Activated CD8-positive, alpha-beta memory T cell treated with anti-CD3 and anti-CD28 coated beads, Interleukin-2, amount 50 U/mL, for 1 hour (primary cell): ENCODE data around the gene SEC22A.
"Not testable (repeated sequence)": the region's sequence is repeated elsewhere in the genome, so short reads cannot be mapped to it uniquely, and the experiment has no call there.

Source experiments
- DNase-seq: peaks from one replicate; pipeline ENCODE4 v3.0.0-alpha.2; 2020; ENCODE audit errors: extremely low read depth

Gene SEC22A

DNA sequence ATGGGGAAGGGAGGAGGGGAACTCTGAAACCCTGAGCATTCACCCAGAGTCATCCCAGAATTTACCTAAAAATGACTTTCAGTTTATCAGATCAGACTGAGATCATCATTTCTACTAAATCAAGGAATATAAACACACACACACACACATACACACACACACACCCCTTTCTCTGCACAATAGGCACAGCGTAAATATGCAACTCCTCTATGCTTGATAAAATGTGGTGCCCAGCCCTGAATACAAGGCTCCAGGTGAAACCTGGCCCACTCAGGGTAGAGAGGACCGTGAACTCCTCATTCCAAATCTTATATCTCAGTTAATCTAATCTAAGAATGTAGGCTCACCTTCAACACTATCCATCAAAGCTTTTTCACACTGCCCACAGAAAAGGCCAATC is 31.8 kb upstream of the SEC22A start:
- DNase-seq = no peak

DNA sequence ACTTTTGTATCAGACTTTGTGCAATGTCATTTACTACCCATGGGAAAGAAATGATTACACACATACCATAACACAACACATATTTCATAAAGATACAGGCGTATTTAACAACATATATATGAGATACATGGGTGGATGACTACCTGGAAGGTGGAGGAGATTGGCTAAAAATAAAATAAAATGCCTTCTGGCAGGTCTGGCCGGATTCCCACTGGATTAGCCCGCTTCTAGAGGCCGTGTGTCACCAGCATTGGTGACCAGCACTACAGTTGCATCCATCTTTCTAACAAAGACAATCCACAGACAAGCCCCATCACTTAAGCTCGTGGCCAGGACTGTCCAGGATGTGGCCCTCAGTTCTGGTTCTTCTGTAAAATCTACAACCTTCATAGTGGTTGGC is 21.0 kb upstream of the SEC22A start:
- DNase-seq = no peak

GRCh38 chr3:123186695-123187094 is 15.0 kb upstream of the SEC22A start:
- no peak for DNase-seq

DNA sequence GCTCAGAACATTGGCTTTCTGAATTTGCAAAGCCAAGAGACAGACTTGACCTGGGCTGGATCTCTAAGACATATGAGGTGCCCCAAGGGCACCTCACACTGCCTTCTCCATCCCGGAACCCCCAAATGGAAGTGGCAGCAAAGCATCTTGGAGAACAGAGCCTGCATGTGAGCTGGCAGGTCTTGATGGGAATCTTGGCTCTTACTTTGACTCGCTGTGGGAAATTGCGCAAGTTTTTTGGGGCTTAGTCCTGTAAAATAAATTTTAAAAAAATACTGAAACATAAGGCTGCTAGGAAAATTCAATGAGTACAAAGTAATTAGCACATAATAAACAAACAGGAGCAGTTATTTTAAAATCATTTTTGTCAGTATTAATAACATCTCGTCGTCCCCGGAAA is 13.7 kb upstream of the SEC22A start:
- no peak for DNase-seq

DNA sequence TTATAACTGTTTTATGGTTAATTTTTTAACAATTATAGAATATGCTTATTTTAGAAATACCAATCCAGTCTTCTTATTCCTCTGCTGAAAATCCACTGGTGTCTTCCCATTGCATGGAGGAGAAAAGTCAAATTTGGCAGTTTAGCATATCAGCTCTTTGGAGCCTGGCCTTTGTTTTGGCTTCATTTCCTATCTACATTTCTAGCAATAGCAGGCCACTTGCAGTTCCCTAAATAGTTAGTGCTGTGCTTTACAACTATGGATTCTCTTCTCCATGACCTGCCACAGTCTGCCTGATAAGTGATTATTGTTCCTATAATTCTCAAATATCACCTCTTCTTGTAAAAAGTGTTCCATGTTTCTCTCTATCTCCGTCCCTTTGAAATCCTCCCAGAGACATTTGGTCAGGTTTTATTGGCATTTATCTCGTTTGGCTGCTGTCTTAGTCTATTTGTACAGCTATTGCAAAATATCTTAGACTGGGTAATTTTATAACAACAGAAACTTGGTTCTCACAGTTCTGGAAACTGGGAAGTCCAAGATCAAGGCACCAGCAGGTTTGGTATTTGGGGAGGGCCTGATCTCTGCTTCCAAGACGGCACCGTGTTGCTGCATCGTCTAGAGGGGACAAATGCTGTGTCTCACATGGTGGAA is 8.2 kb upstream of the SEC22A start:
- DNase-seq = no peak

DNA sequence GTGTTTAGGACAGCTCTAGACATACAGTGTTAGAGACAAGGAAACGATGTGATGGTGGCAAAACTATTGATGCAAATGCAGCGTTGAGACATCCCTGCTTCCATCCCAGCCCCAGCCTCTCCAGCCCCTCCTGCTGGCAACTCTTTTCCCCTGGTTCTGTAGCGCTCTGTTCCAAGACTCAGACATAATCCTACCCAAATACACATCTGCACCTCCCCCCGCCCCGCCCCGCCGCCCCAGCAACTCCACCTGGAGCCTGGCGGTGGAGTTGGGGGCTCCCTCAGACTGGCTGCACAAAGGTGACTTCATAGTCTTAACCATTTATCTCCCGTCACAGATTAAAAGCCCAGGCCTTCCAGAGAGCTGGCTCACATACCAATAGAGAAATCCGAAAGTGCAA is 7.2 kb upstream of the SEC22A start:
- DNase-seq = no peak

GRCh38 chr3:123198372-123198771 is 3.4 kb upstream of the SEC22A start:
- DNase-seq = no peak

DNA sequence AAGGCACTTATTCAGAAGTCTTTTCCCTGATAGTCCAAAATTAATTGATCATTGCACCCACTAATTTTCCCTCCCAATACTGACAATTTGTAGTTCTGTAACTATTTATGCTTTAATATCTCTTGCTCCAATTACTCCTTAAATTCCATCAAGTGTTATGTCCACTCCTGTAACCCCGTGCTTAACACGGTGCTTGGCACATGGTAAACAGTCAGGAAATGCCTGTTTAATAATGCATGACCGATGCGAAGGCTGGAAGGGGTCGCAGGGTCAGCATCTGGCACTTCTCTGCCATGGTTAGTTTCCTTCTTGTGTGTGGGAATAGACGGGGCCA is 553 bp upstream of the SEC22A start:
- DNase-seq = no peak

- no peak for DNase-seq
Measured at GRCh38 chr3:123202451-123202850, 708 bp downstream of the SEC22A start.

DNA sequence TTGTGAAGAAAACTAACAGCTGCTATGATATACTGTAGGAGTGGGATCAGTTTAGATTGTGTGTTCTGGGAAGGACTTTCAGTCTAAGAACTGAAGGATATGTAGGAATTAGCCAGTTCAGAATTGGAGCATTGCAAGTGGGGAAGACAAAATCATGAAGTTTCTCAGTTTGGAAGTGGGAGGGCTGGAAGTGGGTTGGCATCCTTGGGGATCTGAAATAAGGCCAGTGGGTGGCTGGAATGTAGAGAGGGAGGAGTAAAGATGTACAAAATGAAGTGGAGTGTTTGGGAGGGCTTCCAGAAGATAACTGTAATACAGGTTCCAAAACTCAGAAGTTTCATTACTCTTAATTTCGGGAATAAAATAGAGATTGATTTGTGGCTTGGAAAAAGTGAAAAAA is 17.2 kb downstream of the SEC22A start:
- no peak for DNase-seq

- not testable (repeated sequence) for DNase-seq
Measured at GRCh38 chr3:123221369-123221768, 19.6 kb downstream of the SEC22A start.

GRCh38 chr3:123225016-123225415 is 23.3 kb downstream of the SEC22A start:
- no peak for DNase-seq

DNA sequence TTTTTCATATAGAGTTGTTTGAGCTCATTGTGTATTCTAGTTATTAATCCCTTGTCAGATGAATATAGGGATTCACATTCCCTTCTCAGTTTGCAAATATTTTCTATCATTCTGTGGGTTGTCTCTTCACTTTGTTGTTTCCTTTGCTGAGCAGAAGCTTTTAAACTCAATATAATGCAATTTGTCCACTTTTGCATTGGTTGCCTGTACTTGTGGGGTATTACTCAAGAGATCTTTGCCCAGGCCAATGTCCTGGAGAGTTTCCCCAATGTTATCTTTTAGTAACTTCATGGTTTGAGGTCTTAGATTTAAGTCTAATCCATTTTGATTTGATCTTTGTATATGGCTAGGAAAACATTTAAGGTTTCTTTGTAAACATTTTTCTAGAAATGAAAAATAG is 24.8 kb downstream of the SEC22A start:
- DNase-seq = no peak

- no peak for DNase-seq
Measured at GRCh38 chr3:123229145-123229544, 27.4 kb downstream of the SEC22A start.

GRCh38 chr3:123236902-123237301 is 35.2 kb downstream of the SEC22A start:
- DNase-seq = no peak

DNA sequence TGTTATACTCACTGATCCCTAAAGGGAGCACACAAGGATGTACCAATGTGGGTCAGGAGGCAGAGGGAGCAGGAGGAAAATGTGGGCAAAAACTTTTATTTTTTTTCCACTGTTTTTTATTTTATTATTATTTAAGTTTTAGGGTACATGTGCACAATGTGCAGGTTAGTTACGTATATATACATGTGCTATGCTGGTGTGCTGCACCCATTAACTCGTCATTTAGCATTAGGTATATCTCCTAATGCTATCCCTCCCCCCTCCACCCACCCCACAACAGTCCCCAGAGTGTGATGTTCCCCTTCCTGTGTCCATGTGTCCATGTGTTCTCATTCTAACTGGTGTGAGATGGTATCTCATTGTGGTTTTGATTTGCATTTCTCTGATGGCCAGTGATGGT is 37.4 kb downstream of the SEC22A start:
- not testable (repeated sequence) for DNase-seq

- no peak for DNase-seq
Measured at GRCh38 chr3:123239756-123240155, 38.0 kb downstream of the SEC22A start.

- no peak for DNase-seq
Measured at GRCh38 chr3:123244128-123244527, 42.4 kb downstream of the SEC22A start.

DNA sequence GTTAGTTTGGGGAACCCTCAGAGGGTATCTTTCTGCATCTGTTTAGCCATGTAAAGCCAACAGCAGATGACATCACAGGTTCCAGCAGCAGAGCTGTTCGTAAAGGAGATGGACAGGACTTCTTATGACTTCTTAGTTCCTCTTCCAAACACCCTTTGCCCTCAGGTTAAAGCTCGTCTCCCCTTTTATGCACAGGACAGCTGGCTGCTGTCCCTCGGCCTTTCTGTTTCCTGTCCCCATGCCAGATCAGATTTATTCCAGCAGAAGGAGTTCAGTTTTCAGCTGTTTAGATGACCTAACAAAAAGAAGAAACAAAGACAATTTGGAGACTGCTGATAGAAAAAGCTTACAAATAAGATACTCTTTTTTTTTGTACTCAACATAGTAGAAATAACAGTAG is 45.1 kb downstream of the SEC22A start:
- DNase-seq = no peak

DNA sequence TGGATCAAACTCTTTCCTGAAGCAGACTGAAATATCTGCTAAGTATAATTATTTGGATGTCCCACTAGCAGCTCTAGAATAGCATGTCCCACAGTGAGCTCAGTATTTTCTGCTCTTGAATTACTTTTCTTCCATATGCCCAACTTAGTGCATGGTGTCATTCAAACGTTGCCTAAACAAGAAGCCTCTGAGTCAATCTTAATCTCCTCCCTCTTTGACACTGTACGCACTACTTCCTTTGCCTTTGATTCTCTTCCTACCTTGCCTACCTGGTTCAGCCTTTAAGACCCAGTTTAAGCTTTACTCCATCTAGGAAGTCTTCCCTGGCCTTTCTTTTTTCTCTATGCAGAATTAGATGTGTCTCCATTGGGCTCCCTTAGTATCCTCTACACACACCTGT is 54.5 kb downstream of the SEC22A start:
- no peak for DNase-seq

DNA sequence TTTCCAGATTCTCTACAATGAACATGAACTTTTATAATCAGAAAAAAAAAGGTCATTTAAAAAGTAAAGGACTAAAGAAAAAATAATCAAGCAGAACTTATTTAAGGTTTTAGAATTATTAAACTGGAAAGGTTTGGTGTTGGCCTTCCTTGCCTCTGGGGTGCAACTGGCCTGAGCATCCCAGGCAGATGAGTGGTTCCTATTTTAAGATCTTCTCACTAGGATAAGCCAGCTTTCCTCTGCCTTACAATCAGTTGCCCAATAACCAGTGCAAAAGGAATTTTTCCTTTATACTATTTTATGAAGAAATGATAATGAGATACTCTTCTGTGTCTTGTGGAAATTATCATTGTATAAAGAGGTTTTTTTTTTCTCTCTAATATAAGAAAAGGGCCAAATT is 56.6 kb downstream of the SEC22A start:
- DNase-seq = no peak

DNA sequence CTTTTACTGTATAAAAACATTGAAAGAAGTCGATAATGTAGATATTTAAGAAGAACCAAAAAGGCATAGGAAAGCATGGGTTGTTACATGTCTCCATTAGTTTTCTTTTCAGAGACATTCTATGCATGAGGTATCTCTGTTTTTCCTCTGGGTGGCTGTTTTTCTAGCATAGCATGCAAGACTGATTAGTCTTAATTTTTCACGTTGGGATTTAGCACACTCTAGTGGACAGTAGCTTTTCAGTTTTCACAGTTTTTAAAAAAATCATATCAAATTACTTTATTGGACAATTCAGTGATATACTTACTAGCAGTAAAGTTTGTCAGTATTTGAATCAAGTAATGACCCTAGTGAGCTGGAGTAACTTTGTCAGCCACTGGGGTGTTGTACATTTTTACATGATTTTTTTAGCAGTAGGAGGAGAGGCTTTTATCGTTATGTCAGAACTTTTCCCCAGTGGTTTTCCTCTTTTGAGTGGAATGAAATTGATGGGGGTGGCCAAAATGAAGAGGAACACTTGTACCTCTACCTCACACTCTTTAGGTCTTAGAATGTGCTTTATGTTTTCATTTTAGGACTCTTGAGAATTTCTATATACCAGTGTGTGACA is 57.2 kb downstream of the SEC22A start:
- DNase-seq = no peak

DNA sequence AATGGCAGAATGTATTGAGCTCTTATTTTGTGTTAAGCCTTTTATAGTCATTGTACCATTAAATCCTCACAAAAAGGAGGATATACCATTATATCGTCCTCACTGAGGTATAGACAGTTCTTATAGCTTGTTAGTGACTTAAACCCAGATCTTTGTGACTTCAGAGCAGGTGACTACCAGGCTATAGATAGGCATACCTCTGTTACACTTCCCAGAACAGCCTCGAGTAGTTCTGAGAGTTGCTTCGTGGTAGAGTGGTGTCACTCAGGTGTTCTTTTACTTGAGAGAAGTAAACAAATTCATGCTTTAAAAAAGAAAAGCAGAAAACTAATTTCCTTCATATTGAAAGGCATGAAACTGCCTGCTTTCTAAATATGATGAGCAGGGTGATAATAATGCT is 59.9 kb downstream of the SEC22A start:
- no peak for DNase-seq

- DNase-seq = no peak
Measured at GRCh38 chr3:123262226-123262625, 60.5 kb downstream of the SEC22A start.
